Sigmoid colon (tissue), 4 donors: ENCODE results near the gene P2RY8.
"Not testable (repeated sequence)": the region's sequence is repeated elsewhere in the genome, so short reads cannot be mapped to it uniquely, and the experiment has no call there.

Experiments used
- CTCF ChIP-seq, 4 experiments: fragments of 450-650 bp in 3 of 4; fragments of 200-600 bp in 1 of 4; IDR thresholded peaks; one replicate each; pipeline ENCODE4 v1.5.1; 2016 to 2019; ENCODE audit warnings: antibody characterized with exemption in 4 of 4, mild to moderate bottlenecking in 3 of 4, moderate library complexity in 2 of 4
- EP300 ChIP-seq, 4 donors: sonication (generic); formaldehyde crosslinking; IDR thresholded peaks; one replicate each; pipeline ENCODE4 v1.6.1; 2017; ENCODE audit warnings: antibody characterized with exemption in 4 of 4

- TF ChIP-seq CTCF, EP300 (IDR thresholded peaks at IDR 0.05): not testable (repeated sequence)
These were observed 2.2 kb upstream of the P2RY8 start for GRCh38 chrX:1539146-1539545.
